COLO668 (cell line): ENCODE results near the gene BRCA1.
A peak's percentile ranks its signal among the peaks of the same experiment; 100 is the strongest.
"Not testable (repeated sequence)": the region's sequence is repeated elsewhere in the genome, so short reads cannot be mapped to it uniquely, and the experiment has no call there.

ENCODE experiments used
- DNase-seq: peaks from one replicate; lab custom pipeline; 2025; ENCODE audit not compliant: unreplicated experiment; lab: John Stamatoyannopoulos, UW

The BRCA1 gene

GRCh38 chr17:43006639-43007551 lies 118.3 kb downstream of the BRCA1 start, which contains the start of gene IFI35:
Gene IFI35 (plus strand): TSS chr17:43006784. CDS start chr17:43006948, 164 bp downstream.
- peak; percentile 51 for DNase-seq

GRCh38 chr17:43003542-43004172 lies 121.5 kb downstream of the BRCA1 start:
- no peak for DNase-seq

GRCh38 chr17:43000894-43001293 lies 124.3 kb downstream of the BRCA1 start:
- not testable (repeated sequence) for DNase-seq

GRCh38 chr17:42999003-42999525 lies 126.1 kb downstream of the BRCA1 start:
- no peak for DNase-seq

- peak; percentile 95 for DNase-seq
Observed at GRCh38 chr17:42997984-42998938, 126.9 kb downstream of the BRCA1 start, which contains the start of gene RPL27. Gene RPL27 (plus strand): TSS chr17:42998419. CDS start chr17:42998751, 332 bp downstream.

- DNase-seq, result no peak
Observed at GRCh38 chr17:42997390-42997983, 127.7 kb downstream of the BRCA1 start.
